SKM-1 treated with dmso at 0.1 percent for 144 hours (cell line): Measurements from ENCODE around the gene SDK2.
"Not testable (repeated sequence)": the region's sequence is repeated elsewhere in the genome, so short reads cannot be mapped to it uniquely, and the experiment has no call there.

Experiments used
- DNase-seq: peaks from one replicate; lab custom pipeline; 2025; ENCODE audit not compliant: unreplicated experiment; lab: John Stamatoyannopoulos, UW

Gene SDK2

DNA sequence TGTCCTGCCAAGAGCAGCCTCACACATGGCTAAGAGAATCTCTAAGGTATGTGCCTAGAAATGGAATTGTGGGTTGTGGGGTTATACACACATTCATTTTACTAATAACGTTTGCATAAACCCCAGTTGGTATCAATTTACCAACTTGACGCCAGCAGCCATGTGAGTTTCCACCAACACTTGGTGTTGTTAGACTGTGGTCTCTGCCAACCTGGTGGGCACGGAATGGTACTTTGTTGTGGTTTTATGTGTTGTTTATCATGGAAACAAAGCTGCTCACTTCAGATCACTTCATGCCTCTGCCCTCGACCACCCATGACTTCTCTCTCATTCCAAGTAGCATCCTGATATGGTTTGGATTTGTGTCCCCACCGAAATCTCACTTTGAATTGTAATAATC, 180.4 kb downstream of the SDK2 start:
- DNase-seq: no peak

DNA sequence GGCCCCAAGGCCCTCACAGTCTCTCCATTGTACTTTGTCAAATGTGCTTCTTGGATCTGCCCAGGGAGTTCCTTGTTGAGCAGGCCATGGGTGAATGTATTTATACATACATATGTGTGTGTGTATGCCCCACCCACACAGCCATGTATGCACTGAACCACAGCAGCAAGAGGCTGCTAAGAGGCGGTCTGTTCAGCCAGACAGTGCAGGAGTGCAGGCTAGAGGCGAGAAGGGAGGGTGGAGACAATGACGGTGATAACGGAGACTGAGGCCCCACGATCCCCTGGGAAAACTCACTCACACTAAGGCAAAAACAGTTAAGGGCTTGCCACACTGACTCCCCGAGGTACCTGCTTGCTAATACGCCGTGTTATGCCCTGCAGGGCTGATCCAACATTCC, 181.4 kb downstream of the SDK2 start:
- DNase-seq: no peak

DNA sequence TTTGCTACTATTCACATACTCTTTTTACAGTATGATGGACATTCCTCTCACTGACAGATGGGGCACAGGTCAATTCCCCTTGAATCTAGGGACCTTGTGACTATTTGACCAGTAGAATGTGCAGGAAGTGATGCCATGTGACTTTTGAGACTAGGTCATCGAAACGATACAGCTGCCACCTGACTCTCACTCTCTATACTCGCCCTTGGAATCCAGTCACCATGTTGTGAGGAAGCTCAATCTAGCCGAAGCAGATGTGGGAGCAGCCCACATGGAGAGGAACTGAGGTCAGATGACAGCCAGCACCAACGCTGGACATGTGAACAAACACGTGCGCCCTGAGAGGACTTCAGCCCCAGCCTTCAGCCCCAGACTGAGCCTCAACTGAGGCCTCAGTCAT, 184.3 kb downstream of the SDK2 start:
- no peak for DNase-seq

DNA sequence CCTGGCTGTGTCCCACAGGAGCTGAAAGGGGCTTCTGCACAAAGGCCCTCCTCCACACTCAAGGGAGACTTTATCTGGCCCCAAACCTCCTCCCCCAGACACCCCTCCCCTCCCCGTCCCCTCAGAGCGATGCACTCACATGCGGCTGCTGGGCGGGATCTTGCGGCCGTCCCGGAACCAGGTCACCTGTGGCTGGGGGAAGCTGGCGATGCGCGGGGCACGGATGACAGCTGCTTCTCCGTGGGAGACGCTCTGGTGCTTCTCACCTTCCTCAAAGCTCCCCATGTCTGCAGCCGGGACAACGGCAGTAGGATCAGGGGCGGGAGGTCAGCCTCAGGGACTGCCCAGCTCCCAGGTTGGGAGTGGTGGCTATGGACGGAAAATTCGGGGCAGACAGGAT, 188.5 kb downstream of the SDK2 start:
- DNase-seq: no peak

DNA sequence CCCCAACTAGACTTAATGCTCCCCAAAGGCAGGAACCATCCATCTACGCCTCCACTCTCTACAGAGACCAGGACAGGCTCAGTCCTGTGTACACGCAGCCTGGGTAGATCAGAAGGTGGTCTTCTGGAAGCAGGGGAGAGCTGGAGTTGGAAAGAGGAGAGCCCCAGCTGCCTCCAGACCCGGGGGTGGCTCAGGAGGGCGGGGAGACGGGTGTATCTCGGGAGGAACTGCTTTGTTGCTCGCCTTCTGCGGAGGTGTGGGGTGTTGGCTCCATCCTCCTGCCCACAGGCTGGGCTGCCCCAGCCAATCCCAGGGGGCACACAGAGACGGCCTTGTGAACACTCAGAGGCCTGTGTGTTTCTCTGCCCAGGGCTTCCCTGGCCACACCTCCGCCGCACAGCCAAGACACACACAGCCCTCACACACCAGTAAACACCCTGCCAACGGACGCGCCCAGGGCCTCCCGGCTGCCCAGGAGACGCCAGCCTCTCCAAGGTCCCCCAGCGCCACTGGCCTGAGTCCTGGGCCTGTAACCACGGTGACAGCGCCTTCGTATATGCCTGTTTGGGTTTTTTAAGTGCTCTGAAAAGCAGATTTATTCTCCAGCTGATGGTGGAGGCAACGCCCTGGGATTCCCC, 189.1 kb downstream of the SDK2 start:
- no peak for DNase-seq

DNA sequence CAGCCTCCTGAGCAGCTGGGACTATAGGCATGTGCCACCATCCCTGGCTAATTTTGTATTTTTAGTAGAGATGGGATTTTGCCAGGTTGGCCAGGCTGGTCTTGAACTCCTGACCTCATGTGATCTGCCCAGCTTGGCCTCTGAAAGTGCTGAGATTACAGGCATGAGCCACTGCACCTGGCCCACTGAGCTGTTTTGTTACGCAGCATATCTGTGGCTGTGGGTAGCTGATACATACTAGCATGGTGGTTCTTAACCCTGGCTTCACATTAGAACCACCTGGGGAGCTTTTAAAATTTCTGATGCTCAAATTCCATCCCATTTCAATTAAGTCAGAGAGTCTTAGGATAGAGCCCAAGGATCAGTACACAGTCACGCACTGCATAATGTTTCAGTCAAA, 190.8 kb downstream of the SDK2 start:
- not testable (repeated sequence) for DNase-seq

DNA sequence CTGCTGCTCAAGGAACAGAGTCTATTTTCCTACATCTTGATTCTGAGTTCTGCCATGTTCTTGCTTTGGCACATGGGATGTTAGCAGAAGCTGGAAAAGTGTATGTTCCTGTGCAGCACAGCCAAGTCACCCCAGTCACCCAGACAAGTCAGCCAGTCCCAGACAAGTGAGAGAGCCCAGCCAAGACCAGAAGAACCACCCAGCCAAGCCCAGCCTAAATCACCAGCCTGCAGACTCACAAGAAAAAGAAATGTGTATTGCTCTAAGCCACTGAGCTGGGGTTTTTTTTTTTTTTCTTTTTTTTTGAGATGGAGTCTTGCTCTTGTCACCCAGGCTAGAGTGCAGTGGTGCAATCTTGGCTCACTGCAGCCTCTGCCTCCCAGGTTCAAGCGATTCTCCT, 191.2 kb downstream of the SDK2 start:
- no peak for DNase-seq

DNA sequence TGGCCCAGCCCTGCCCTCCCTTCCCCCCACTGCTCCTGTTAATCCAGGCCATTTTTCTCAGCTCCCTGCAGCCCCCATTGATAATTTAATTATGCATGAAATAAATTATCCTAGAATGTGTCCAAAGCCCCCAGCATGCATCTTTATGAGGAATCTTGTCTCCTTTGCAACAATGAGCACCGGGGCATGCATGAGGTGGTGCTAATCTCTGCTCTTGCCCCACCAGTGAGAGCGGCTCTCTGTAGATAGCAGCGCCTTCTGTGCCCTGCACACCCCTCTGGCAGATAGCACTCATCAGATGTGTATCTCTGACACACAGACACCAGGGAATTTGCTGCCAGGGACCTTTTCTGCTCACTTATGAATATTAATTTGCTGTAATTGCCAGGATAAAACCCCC, 192.2 kb downstream of the SDK2 start:
- no peak for DNase-seq

DNA sequence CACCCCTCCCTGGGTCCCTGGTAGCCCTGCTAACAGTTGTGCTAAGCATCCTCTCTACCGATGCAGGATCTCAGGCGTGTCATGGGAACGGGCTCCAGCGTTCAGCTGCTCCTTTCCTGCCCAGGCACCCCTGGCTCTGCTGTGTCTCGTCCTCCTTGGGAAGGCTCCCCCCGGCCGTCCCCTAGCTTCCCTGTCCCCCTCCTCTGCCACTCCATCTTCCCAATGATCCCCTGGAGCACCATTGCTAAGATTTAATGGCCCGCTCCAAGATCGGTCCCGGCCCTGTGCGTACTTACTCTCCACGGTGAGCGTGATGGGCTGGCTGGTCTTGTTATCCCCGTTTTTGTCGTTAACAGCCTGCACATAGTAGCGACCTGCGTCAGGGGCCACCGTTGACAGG, 196.9 kb downstream of the SDK2 start:
- no peak for DNase-seq

DNA sequence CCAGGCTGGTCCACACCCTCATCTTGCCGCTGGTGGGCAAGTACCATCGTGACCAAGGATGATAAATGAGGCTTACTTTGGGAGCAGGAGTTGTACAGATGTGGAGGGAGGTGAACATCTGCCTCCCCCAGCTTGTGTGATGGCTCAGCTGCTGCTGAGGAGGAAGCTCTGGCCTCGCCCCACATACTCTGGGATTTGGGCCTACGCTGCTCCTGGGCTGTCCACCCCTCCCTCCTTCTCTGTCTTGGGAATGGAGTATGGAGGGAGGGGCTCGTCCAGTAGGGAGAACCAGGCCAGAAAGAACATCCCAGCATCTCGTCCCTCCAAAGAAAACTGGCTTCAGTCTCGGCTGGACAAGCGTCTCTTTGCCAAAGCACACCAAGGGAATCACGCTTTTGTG, 197.6 kb downstream of the SDK2 start:
- DNase-seq: no peak

DNA sequence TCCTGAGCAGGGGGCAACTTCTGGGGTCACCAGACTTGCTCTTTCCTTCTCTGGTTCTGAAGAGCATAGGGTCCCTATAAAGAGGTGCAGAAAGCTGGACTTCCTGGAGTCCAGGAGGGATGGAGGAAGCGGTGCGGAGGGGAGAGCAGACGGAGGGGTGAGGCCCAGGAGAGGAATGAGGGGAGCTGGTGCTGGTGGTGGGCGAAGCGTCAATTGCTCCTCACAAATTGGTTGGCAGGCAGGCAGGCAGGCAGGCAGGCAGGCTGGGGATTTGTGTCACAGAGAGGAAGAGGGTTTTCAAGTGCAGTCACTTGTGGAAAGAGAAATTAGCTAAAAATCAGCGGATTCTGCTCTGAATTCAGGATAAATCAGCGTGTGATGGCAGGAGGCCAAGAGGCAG, 198.8 kb downstream of the SDK2 start:
- DNase-seq: no peak

DNA sequence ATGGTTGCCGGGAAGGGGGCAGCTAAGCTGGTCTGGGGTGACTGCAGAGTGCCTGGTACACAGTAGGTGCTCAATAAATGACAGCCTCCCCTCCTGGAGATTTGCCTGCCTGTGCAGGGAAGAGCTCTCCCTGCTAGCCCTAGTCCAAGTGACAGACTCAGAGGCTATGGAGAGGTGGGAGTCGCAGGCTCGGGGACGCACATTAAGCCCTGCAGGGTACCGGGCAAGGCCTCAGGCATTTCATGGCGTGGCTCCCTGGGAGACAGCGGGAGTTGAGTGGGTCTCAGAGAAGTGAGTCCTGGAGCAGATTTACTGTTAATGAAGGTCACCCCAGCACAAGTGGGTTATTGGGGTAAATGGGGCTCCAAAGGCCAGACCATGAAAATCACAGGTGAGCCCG, 200.2 kb downstream of the SDK2 start:
- no peak for DNase-seq

DNA sequence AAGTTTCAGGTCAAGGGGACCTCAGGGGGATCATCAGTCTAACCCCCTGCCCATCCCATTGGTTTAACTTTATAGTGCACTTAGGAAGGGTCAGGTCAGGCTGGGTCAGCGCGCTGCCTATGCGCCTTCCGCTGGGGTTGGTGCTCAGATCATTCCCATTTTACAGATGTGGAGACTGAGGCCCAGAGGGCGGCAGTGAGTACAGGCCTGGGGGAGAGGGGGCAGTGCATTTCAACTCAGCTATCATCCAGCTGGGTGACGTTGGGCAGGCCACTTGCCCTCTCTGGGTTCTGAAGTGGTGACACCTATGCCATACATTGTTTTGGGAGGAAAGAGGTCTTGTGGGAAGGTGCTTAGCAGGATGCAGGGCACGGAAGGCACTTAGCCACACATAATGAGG, 204.6 kb downstream of the SDK2 start:
- no peak for DNase-seq

DNA sequence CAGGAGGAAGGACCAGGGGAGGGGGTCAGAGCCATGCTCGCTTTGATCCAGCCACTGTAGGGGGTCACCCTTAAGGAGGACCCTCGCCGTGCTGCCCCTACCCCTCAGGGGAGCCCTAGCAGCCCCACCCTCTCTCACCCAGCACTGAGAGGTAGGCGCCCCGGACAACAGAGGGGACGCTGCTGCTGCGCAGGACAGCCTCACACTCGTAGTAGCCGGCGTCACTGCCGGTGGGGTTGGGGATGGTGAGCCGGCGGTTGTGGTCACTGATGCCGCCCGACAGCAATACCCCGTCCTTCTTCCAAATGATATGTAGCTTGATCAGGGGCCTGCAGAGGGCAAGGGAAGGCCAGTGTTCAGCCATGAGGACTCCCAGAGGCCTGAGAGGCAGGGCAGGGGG, 206.4 kb downstream of the SDK2 start:
- no peak for DNase-seq

DNA sequence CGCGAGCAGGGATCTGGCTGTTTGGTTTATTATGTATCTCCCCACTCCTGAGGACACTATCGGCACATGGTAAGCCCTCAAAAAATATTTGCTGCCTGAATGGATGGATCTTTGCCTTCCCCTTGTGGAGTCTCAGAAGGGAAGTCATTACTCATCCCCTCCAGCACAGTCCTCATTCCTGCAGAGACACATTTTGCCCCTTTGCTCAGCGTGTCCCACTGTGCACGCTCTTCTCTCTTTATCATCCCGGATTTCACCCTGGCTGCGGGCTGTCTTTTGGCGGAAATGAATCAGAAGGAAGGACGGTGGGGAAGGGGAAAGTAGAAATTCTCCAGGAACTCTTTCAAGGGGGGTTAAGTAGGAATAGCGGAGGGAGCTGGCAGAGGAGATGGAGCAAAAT, 207.3 kb downstream of the SDK2 start:
- DNase-seq: no peak

DNA sequence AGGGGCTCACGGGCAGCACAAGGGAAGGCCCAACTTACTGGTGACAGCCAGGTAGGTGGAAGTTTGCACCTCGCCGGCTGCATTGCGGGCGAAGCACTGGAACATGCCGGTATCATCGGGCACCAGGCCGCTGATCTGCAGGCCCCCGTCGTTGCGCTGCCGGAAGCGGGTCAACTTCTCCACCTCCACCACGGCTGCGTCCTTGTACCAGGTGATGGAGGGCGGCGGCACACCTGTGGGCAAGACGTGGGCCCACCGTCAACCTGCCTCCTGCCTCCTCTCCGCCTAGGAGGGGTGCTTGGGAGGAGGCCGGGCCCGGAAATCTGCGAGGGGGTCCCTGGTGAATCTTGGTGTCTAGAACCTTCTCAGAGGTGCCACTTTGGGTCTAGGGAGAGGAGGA, 208.8 kb downstream of the SDK2 start:
- no peak for DNase-seq

DNA sequence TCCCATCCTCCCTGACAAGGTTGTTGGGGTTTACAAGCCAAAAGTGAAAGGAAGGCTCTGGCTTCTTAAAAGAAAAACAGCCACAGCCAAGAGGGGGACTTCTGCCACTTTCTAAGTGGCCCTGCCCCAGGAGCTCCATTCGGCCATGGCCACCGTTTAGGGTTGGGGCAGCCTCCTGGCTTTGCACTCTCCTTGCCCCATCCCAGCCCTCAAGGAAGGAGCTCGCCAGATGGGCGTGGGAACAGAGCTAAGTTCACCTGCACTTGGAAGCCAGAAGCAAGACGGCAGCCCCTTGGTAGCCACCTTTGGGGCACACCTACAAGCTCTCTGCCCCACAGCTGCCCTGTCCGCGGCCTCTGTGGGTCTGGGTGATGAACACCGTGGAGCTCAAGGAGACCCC, 210.1 kb downstream of the SDK2 start:
- DNase-seq: no peak

DNA sequence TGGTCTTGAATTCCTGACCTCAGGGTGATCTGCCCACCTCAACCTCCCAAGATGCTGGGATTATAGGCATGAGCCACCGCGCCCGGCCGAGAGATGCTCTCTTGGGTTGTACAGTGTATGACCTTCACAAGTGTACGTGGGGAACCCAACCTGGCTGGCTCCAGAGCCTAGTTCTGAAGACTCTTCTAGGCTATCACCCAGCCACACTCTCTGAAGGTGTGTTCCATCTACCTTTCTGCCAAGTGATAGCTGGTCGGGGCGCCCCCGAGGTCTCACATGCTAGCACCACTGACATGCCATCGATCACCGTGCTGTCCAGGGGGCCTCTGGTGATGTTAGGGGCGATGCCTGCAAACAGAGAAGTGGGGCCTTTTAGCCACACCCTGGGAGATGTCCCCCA, 210.7 kb downstream of the SDK2 start:
- no peak for DNase-seq

DNA sequence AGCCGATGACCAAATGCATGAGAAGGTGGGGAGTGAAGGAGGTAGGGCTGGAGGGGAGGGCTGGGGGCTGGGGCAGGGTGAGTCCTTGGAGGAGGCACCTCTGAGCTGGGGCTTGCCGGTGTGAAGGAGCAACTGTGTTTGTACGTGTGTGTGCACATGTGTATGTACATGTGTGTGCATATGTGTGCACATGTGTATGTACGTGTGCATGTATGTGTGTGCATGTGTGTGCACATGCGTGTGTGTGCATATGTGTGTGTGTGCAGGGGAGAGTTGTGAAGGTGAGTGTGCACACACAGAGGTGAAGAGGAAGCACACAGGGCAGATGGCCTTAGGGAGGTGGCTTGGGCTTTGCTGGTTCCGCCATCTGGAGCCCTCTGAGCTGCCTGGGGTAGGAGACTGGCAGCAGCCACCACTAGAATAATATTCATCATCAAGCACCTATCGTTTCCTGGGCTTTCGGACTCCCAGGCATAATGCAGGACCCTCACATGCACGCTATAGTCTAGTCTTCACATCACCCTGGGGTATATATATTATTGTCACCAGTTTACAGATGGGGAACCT, 211.5 kb downstream of the SDK2 start:
- no peak for DNase-seq

DNA sequence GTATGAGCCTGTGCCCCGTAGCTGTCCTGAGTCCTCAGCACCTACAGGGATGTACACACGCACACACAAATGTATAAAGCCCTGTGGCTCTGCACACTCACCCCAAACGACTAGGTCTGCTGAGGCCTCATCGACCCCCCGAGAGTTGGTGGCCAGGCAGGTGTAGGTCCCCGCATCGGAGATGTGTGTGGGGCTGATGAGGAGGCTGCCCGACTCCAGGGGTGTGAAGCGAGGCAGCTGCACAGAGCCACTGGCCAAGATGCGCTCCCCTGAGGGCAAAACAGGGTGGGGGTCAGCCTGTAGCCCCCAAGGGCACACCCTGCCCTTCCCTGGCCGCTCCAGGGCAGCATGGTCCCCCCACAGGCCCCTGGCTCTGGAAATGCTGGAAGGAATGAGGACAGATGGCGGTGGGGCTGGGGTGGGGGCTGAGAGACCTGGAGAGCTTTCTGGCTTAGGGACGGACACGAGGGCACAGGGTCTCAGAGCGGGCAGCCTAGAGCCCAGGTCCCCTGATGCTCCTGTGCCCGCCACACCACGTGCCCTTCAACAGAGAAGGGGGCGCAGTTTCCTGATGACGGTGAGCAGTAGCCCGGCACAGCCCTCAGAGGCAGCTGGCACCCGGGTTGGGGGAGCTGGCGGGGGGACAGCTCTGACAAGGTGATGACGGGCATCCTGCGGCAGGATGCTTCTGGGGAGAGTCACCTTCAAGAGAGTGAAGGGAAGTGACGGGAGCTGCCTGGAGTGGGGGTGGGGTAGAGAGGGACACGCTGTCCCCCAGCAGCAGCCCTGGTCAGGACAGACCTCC, 212.6 kb downstream of the SDK2 start:
- DNase-seq: no peak

DNA sequence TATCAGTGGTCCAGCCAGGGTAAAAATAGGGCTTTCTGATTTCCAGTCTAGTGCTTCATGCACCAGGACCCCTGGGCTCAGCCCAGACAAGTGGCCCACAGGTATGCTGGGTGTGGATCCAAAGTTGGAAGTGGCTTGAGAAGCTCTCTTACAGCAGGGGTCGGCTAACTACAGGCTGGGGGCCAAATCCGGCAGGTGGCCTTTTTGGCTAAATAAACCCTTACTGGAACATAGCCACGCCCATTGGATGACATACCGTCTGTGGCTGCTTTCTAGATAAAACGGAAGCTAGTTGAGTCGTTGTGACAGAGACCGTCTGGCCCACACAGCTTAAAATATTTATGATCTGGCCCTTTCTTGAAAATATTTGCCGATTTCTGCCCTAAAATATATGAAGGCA, 213.4 kb downstream of the SDK2 start:
- peak; percentile 48 for DNase-seq

DNA sequence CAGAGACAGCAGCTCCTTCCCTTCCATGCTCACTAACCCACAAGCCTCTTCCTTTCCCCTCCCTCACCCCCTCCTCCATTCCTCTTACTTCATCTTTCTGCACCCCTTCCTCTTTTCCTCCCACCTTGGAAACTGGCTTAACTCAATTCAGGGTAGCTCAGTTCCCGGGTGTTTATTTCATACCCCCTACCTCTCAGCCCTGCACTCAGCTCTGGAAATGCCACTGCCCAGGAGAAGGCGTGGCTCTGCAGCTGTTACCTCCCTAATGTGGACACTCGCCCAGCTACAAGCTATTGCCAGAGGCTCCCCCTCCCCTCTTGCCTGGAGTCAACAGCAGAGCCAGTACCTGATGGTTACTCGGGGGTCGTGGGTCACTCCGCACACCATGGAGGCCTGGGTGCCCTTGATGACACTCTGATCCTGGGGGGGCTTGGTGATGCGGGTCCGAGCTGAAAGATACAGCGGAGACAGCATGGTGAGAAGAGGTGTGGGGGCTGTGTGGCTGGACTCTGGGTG, 214.0 kb downstream of the SDK2 start:
- peak; percentile 43 for DNase-seq
